Activated CD8-positive, alpha-beta T cell treated with anti-CD3 and anti-CD28 coated beads for 36 hours (primary cell): ENCODE data around the gene RAB10. TPM values are rescaled to one million over a fixed set of nuclear protein-coding genes. Genes with fewer than 3 reads are reported as not detected.
"Not testable (repeated sequence)": the region's sequence is repeated elsewhere in the genome, so short reads cannot be mapped to it uniquely, and the experiment has no call there.

Experiments used
- ATAC-seq: fragments of 200-7000 bp; cut with Tn5 transposase; one replicate; pipeline ENCODE4 v1.10.0; 2021; ENCODE audit warnings: mild to moderate bottlenecking, moderate library complexity
- CTCF ChIA-PET: fragments of 350-600 bp; sonication (Branson Sonifier 250); formaldehyde crosslinking; loops from one replicate; lab custom pipeline; 2021; ENCODE audit warnings: antibody characterized with exemption; lab: Charles Lee
- POLR2A ChIA-PET: fragments of 350-600 bp; sonication (Branson Sonifier 250); formaldehyde crosslinking; loops from one replicate; lab custom pipeline; 2021; ENCODE audit warnings: antibody characterized with exemption; lab: Charles Lee
- DNase-seq: peaks from one replicate; pipeline ENCODE4 v3.0.0-alpha.2; 2020
- H3K27ac Mint-ChIP-seq: one replicate; pipeline ENCODE4 v1.8.0; 2021; ENCODE audit warnings: mild to moderate bottlenecking, mixed read lengths
- H3K27me3 Mint-ChIP-seq: one replicate; pipeline ENCODE4 v1.8.0; 2021; ENCODE audit warnings: mixed read lengths
- H3K36me3 Mint-ChIP-seq: one replicate; pipeline ENCODE4 v1.8.0; 2021; ENCODE audit warnings: low read depth, mixed read lengths
- H3K4me1 Mint-ChIP-seq: one replicate; pipeline ENCODE4 v1.8.0; 2021; ENCODE audit warnings: low read depth, mixed read lengths
- H3K4me3 Mint-ChIP-seq: one replicate; pipeline ENCODE4 v1.8.0; 2021; ENCODE audit warnings: mild to moderate bottlenecking, moderate library complexity, mixed read lengths
- H3K9me3 Mint-ChIP-seq: one replicate; pipeline ENCODE4 v1.8.0; 2021; ENCODE audit warnings: mixed read lengths
- intact Hi-C: fragments of 100-400 bp; cut with micrococcal nuclease; formaldehyde crosslinking; loops from one replicate; pipeline ENCODE4 v1.10.0; 2022
- total RNA-seq, 2 experiments: library from RNA; stranded (reverse); gene quantifications; one replicate each; pipeline ENCODE4 v1.2.3, GENCODE V29; 2021
- TF ChIP-seq, protein P1 (sequence below): fragments of 200-600 bp; IDR thresholded peaks from one replicate; pipeline ENCODE4 v1.8.0; 2022; ENCODE audit warnings: antibody characterized with exemption, mild to moderate bottlenecking

The RAB10 gene
- total RNA-seq, 2 experiments from 2014 or later, result 89.5 to 102 TPM

DNA sequence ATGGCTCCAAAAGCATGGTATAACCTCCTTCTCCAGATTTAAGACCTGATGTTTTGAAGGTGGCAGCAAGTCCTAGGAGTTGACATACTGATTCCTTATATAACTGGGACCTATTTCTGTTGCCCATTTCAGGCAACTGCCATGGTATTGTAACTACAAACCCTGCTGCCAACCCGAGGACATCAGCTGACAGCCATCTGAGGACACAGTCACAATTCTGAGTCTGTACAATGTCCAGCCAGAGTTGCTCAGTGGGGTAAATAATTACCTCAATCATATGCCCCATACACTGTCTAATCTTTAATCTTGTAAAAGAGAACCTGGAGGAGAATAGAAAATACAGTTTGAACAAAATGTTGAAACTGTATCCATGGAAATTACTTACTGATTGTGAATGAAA is 130.3 kb downstream of the RAB10 start:
- Mint-ChIP-seq H3K4me3 (no peak overlapping the region), H3K9me3 (no peaks in the 10 kb centered on the region), H3K27me3 (no peaks in the 10 kb centered on the region), H3K36me3 (no peaks in the 10 kb centered on the region), H3K4me1 (no peaks in the 10 kb centered on the region), H3K27ac (no peak overlapping the region)
- no peak for DNase-seq
- ChIA-PET CTCF (no interaction called here), POLR2A (no interaction called here)
- intact Hi-C loops, result no loop called here
- TF ChIP-seq, protein P1, sequence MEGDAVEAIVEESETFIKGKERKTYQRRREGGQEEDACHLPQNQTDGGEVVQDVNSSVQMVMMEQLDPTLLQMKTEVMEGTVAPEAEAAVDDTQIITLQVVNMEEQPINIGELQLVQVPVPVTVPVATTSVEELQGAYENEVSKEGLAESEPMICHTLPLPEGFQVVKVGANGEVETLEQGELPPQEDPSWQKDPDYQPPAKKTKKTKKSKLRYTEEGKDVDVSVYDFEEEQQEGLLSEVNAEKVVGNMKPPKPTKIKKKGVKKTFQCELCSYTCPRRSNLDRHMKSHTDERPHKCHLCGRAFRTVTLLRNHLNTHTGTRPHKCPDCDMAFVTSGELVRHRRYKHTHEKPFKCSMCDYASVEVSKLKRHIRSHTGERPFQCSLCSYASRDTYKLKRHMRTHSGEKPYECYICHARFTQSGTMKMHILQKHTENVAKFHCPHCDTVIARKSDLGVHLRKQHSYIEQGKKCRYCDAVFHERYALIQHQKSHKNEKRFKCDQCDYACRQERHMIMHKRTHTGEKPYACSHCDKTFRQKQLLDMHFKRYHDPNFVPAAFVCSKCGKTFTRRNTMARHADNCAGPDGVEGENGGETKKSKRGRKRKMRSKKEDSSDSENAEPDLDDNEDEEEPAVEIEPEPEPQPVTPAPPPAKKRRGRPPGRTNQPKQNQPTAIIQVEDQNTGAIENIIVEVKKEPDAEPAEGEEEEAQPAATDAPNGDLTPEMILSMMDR, result no peak
- no peak for ATAC-seq

DNA sequence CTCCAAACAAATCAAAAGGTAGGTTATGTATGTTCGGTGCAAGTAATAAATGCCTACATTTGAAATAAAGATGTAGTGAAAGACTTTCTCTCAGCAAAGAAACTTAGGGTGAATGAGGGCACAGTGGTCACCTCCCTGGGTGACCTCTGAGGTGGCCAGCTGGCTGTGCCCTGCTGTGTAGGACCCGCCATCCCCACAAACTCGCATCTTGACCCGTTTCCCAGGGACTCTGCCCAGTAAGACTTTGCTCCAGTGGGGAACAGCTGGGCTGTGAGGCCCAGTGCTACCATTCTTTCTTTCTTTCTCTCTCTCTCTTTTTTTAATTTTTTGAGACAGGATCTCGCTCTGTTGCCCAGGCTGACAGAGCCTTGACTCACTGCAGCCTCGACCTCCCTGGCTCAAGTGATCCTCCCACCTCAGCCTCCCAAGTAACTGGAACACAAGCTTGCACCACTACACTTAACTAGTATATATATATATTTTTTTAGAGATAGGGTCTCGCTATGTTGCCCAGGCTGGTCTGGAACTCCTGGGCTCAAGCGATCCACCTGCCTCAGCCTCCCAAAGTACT is 130.8 kb downstream of the RAB10 start:
- Mint-ChIP-seq H3K27me3 (no peaks in the 10 kb centered on the region), H3K36me3 (no peaks in the 10 kb centered on the region), H3K4me3 (no peak overlapping the region), H3K4me1 (no peaks in the 10 kb centered on the region), H3K27ac (no peak overlapping the region), H3K9me3 (no peaks in the 10 kb centered on the region)
- CTCF ChIA-PET, result interaction anchor here (0.7 kb wide), 2 partner anchors 12 to 304 kb away, joined by 3 read pairs; no protein-coding TSS in a partner anchor
- no peak for ATAC-seq
- TF ChIP-seq, protein P1, result no peak
- intact Hi-C loops, result no loop called here
- POLR2A ChIA-PET, result interaction anchor here (0.6 to 0.7 kb wide), 2 partner anchors 68 to 273 kb away, joined by 3 read pairs; no protein-coding TSS in a partner anchor
- DNase-seq, result no peak

GRCh38 chr2:26165403-26165802 is 131.5 kb downstream of the RAB10 start:
- intact Hi-C loops, result no loop called here
- ATAC-seq (no peak), DNase-seq (no peak)
- Mint-ChIP-seq H3K36me3 (no peaks in the 10 kb centered on the region), H3K27ac (no peak overlapping the region), H3K4me3 (no peak overlapping the region), H3K27me3 (no peaks in the 10 kb centered on the region), H3K4me1 (no peaks in the 10 kb centered on the region), H3K9me3 (no peaks in the 10 kb centered on the region)
- ChIA-PET CTCF (interaction anchor here (0.6 to 0.7 kb wide), 4 partner anchors 11 to 304 kb away, joined by 3 read pairs; no protein-coding TSS in a partner anchor), POLR2A (interaction anchor here (0.6 to 0.7 kb wide), 2 partner anchors 68 to 273 kb away, joined by 3 read pairs; no protein-coding TSS in a partner anchor)
- TF ChIP-seq, protein P1, result no peak

- ChIA-PET POLR2A (interaction anchor here (0.6 kb wide), 1 partner anchor 19 kb away, joined by 4 read pairs; no protein-coding TSS in a partner anchor), CTCF (interaction anchor here (0.9 to 6.1 kb wide), 2 partner anchors 18 to 175 kb away, joined by 4 to 30 read pairs; no protein-coding TSS in a partner anchor)
- H3K4me1 Mint-ChIP-seq, H3K36me3 Mint-ChIP-seq, intact Hi-C loops, H3K4me3 Mint-ChIP-seq, ATAC-seq, H3K27me3 Mint-ChIP-seq, H3K27ac Mint-ChIP-seq, H3K9me3 Mint-ChIP-seq, DNase-seq: not testable (repeated sequence)
Observed at GRCh38 chr2:26166541-26166940, 132.7 kb downstream of the RAB10 start.

- intact Hi-C loops, result no loop called here
- ChIA-PET CTCF (interaction anchor here (1.2 to 6.1 kb wide), 2 partner anchors 15 to 162 kb away, joined by 4 to 30 read pairs; no protein-coding TSS in a partner anchor), POLR2A (no interaction called here)
- DNase-seq (no peak), ATAC-seq (no peak)
- peaks cover 5% of the 10 kb centered on the region for H3K4me1 Mint-ChIP-seq
- peaks cover 1% of the 10 kb centered on the region for H3K36me3 Mint-ChIP-seq
- no peak overlapping the region for H3K27ac Mint-ChIP-seq
- H3K9me3 Mint-ChIP-seq, result no peaks in the 10 kb centered on the region
- TF ChIP-seq, protein P1, result no peak
- peaks cover 16% of the 10 kb centered on the region for H3K27me3 Mint-ChIP-seq
- no peak overlapping the region for H3K4me3 Mint-ChIP-seq
Observed at GRCh38 chr2:26168785-26169184, 134.9 kb downstream of the RAB10 start.
